Mammary epithelial cell (primary cell): ENCODE data around the gene IL11RA.

Experiments
- EZH2 ChIP-seq: IDR thresholded peaks from 2 replicates; pipeline ENCODE4 v1.6.1; 2012; ENCODE audit warnings: low read length, inconsistent platforms, borderline replicate concordance
- TF ChIP-seq, protein P1 (sequence below), 2 donors: IDR thresholded peaks in 1 of 2; conservative IDR thresholded peaks in 1 of 2; 2 replicates each; pipeline ENCODE4 v1.5.1; 2011 to 2012; ENCODE audit warnings: inconsistent platforms in 2 of 2, low read length in 2 of 2, mild to moderate bottlenecking in 2 of 2, control low read depth in 1 of 2, low read depth in 1 of 2; ENCODE audit not compliant: insufficient read depth in 1 of 2; ENCODE audit errors: extremely low read depth in 1 of 2

DNA sequence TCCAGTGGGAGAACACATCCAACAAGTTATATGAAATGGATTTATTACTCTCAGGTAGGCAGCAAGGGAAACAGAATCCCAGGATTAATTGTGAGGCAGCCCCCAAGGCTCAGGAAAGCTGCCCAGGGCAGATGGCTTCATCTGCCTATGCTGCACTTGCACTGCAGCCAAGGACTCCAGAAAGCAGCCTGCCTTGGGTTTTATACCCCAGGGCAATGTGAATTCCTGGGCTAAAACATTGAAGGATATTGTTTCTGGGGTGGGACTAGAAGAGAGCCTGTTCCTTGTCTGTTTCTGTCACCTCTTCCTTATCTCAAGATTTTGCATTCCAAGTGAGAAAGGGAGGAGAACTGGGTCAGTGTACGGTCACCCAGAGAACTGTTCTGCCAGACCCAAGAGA lies 19.3 kb downstream of the IL11RA start:
- TF ChIP-seq, protein P1, sequence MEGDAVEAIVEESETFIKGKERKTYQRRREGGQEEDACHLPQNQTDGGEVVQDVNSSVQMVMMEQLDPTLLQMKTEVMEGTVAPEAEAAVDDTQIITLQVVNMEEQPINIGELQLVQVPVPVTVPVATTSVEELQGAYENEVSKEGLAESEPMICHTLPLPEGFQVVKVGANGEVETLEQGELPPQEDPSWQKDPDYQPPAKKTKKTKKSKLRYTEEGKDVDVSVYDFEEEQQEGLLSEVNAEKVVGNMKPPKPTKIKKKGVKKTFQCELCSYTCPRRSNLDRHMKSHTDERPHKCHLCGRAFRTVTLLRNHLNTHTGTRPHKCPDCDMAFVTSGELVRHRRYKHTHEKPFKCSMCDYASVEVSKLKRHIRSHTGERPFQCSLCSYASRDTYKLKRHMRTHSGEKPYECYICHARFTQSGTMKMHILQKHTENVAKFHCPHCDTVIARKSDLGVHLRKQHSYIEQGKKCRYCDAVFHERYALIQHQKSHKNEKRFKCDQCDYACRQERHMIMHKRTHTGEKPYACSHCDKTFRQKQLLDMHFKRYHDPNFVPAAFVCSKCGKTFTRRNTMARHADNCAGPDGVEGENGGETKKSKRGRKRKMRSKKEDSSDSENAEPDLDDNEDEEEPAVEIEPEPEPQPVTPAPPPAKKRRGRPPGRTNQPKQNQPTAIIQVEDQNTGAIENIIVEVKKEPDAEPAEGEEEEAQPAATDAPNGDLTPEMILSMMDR (conservative IDR thresholded peaks at IDR 0.05 in 1 of 2, IDR thresholded peaks at IDR 0.05 in 1 of 2; ENCODE audit: extremely low read depth in 1 of 2, insufficient read depth in 1 of 2, low read depth in 1 of 2, low read length in 2 of 2) = no peak
- no peak for TF ChIP-seq EZH2
